Keratinocyte (primary cell): ENCODE measurements around the gene BSG. TPM values are rescaled to one million over a fixed set of nuclear protein-coding genes. Genes with fewer than 3 reads are reported as not detected.

Experiments used
- DNase-seq: peaks from one replicate; pipeline ENCODE4 v3.0.0-alpha.2; 2011; ENCODE audit warnings: low read depth, missing footprints, low spot score
- FAIRE-seq: peaks from 2 replicates; lab custom pipeline; 2011; peaks lifted over from hg19 to GRCh38; lab: Jason Lieb, UNC
- H2AFZ ChIP-seq: 2 replicates; pipeline ENCODE4 v1.6.0; 2012; ENCODE audit warnings: low read length, control low read depth, inconsistent platforms; ENCODE audit not compliant: control insufficient read depth
- H3K27ac ChIP-seq: 2 replicates; pipeline ENCODE4 v1.5.1; 2011; ENCODE audit warnings: low read length; ENCODE audit not compliant: control insufficient read depth, insufficient read depth
- H3K27me3 ChIP-seq: 3 replicates; pipeline ENCODE4 v1.6.0; 2011; ENCODE audit warnings: low read length; ENCODE audit not compliant: control insufficient read depth, insufficient read depth; ENCODE audit errors: extremely low read depth
- H3K36me3 ChIP-seq, 2 experiments: 2 replicates in 1 of 2; 3 replicates in 1 of 2; pipeline ENCODE4 v1.5.1; 2011; ENCODE audit warnings: low read length in 2 of 2, mild to moderate bottlenecking in 1 of 2; ENCODE audit not compliant: control insufficient read depth in 2 of 2, insufficient read depth in 2 of 2; ENCODE audit errors: extremely low read depth in 1 of 2
- H3K4me1 ChIP-seq: 3 replicates; pipeline ENCODE4 v1.5.1; 2011; ENCODE audit warnings: low read length; ENCODE audit not compliant: control insufficient read depth, insufficient read depth; ENCODE audit errors: extremely low read depth
- H3K4me2 ChIP-seq: 3 replicates; pipeline ENCODE4 v1.6.0; 2011; ENCODE audit warnings: low read depth, low read length; ENCODE audit not compliant: control insufficient read depth, insufficient read depth; ENCODE audit errors: extremely low read depth
- H3K4me3 ChIP-seq, 3 experiments: fragments of 200-600 bp in 1 of 3; sonication (generic) in 1 of 3; 2 replicates in 2 of 3; 3 replicates in 1 of 3; pipeline ENCODE4 v1.5.1; 2011 to 2016; ENCODE audit warnings: low read length in 3 of 3, mild to moderate bottlenecking in 3 of 3, control low read depth in 2 of 3, inconsistent platforms in 1 of 3, low read depth in 1 of 3, mixed read lengths in 1 of 3, mixed run types in 1 of 3, moderate library complexity in 1 of 3; ENCODE audit not compliant: control insufficient read depth in 2 of 3, insufficient read depth in 2 of 3; ENCODE audit errors: extremely low read depth in 1 of 3
- H3K79me2 ChIP-seq: 2 replicates; pipeline ENCODE4 v1.6.0; 2012; ENCODE audit warnings: low read length; ENCODE audit not compliant: control insufficient read depth, insufficient read depth
- H3K9ac ChIP-seq: 3 replicates; pipeline ENCODE4 v1.6.0; 2011; ENCODE audit warnings: low read length; ENCODE audit not compliant: control insufficient read depth, insufficient read depth; ENCODE audit errors: extremely low read depth
- H3K9me1 ChIP-seq: 3 replicates; pipeline ENCODE4 v1.6.0; 2011; ENCODE audit warnings: low read length; ENCODE audit not compliant: control insufficient read depth, insufficient read depth; ENCODE audit errors: extremely low read depth
- H3K9me3 ChIP-seq: 2 replicates; pipeline ENCODE4 v1.5.1; 2012; ENCODE audit warnings: low read depth, low read length; ENCODE audit not compliant: control insufficient read depth
- H4K20me1 ChIP-seq: 3 replicates; pipeline ENCODE4 v1.6.0; 2011; ENCODE audit warnings: low read length; ENCODE audit not compliant: control insufficient read depth, insufficient read depth; ENCODE audit errors: extremely low read depth
- CTCF ChIP-seq, 3 experiments: IDR thresholded peaks in 1 of 3; conservative IDR thresholded peaks in 1 of 3; optimal IDR thresholded peaks in 1 of 3; 2 replicates in 2 of 3; 3 replicates in 1 of 3; pipeline versions ENCODE3 to v1.5.1; 2011; ENCODE audit warnings: low read length in 3 of 3, mild to moderate bottlenecking in 3 of 3, moderate library complexity in 2 of 3, control low read depth in 1 of 3, inconsistent platforms in 1 of 3; ENCODE audit not compliant: insufficient read depth in 2 of 3; ENCODE audit errors: extremely low read depth in 1 of 3
- EZH2 ChIP-seq: IDR thresholded peaks from one replicate; pipeline ENCODE4 v1.6.1; 2012; ENCODE audit warnings: inconsistent platforms, mild to moderate bottlenecking, low read length, moderate library complexity
- dilution Hi-C: fragments of 300-500 bp; cut with MboI; formaldehyde crosslinking; loops from one replicate; pipeline ENCODE4 v1.7.0; 2020; ENCODE audit warnings: low sequenced_read_pairs; ENCODE audit not compliant: extremely low pct_ligation_motif_present
- polyA plus RNA-seq, 5 experiments: library from polyadenylated mRNA; depleted of rRNA in 3 of 5; stranded (reverse) in 3 of 5; stranded (forward) in 1 of 5; unstranded in 1 of 5; fragments of >200 nt; gene quantifications; 1 replicate in 1 of 5; 2 replicates in 3 of 5; 3 replicates in 1 of 5; pipeline versions ENCODE4 v1.2.1 to v1.2.3, GENCODE V29; 2011 to 2012; ENCODE audit warnings: missing spikeins in 2 of 5, low read depth in 1 of 5, low replicate concordance in 1 of 5

The BSG gene
- polyA plus RNA-seq, 1 donor (not counting 4 experiments of a cell fraction or from before 2014, with no cell fraction given) = 388 TPM

DNA sequence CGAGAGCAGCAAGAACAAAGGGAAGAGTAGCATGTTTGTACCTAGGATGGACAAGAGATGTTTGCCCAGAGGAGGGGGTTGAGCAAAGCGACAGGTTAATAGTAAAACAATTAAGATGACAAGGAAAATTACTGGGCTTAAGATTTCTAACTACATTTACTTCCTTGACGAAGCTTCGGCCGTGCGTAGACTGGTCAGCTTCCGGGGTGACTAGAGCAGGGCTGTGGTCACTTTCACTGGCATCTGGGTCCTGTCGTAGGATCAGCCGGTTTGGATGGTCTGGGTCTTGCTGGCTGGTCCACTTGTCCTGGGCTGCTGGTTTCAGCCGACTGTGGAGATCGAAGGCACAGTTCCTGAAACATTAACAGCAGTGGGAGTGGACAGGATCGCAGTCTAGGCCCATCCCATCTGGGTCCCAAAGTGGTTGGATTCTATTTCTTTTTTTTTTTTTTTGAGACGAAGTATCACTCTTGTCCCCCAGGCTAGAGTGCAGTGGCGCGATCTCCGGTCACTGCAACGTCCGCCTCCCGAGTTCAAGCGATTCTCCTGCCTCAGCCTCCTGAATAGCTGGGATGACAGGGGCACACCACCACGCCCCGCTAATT is 5.0 kb upstream of the BSG start:
- FAIRE-seq (no peak), DNase-seq (no peak)
- no peak overlapping the region for H3K9ac ChIP-seq
- no peak overlapping the region for H3K27ac ChIP-seq
- no peak overlapping the region for H2AFZ ChIP-seq
- H3K9me1 ChIP-seq = no peaks in the 10 kb centered on the region
- TF ChIP-seq EZH2 (no peak), CTCF (optimal IDR thresholded peaks at IDR 0.05 in 1 of 3, IDR thresholded peaks at IDR 0.05 in 1 of 3, conservative IDR thresholded peaks at IDR 0.05 in 1 of 3; ENCODE audit: extremely low read depth in 1 of 3, insufficient read depth in 2 of 3, low read length in 3 of 3) (no peak)
- no peak overlapping the region for H3K4me3 ChIP-seq
- no peaks in the 10 kb centered on the region for H3K27me3 ChIP-seq
- H3K79me2 ChIP-seq = no peaks in the 10 kb centered on the region
- no peaks in the 10 kb centered on the region for H3K36me3 ChIP-seq
- dilution Hi-C loops = no loop called here
- no peaks in the 10 kb centered on the region for H3K9me3 ChIP-seq
- no peaks in the 10 kb centered on the region for H4K20me1 ChIP-seq
- peaks cover 16% of the 10 kb centered on the region for H3K4me1 ChIP-seq
- H3K4me2 ChIP-seq = no peak overlapping the region

- Histone ChIP-seq H3K36me3 (no peaks in the 10 kb centered on the region), H3K4me1 (peaks cover 29% of the 10 kb centered on the region), H3K4me2 (no peak overlapping the region), H3K27ac (no peak overlapping the region), H3K4me3 (no peak overlapping the region), H3K9me1 (no peaks in the 10 kb centered on the region), H3K79me2 (peaks cover 26% of the 10 kb centered on the region), H3K9ac (no peak overlapping the region), H4K20me1 (peaks cover 9% of the 10 kb centered on the region), H3K27me3 (no peaks in the 10 kb centered on the region), H3K9me3 (no peaks in the 10 kb centered on the region), H2AFZ (no peak overlapping the region)
- DNase-seq (no peak), FAIRE-seq (no peak)
- dilution Hi-C loops = no loop called here
- TF ChIP-seq CTCF (optimal IDR thresholded peaks at IDR 0.05 in 1 of 3, IDR thresholded peaks at IDR 0.05 in 1 of 3, conservative IDR thresholded peaks at IDR 0.05 in 1 of 3; ENCODE audit: extremely low read depth in 1 of 3, insufficient read depth in 2 of 3, low read length in 3 of 3) = no peak
- TF ChIP-seq EZH2 = no peak
Observed at GRCh38 chr19:570251-570686, 2.1 kb upstream of the BSG start.
